AG04449 (cell line): ENCODE data around the gene PAM.

Source experiments
- CTCF ChIA-PET: fragments of 350-600 bp; formaldehyde crosslinking; extraction: SDS; loops from one replicate; lab custom pipeline; 2021; ENCODE audit warnings: antibody characterized with exemption; lab: Yijun Ruan, JAX
- POLR2A ChIA-PET: fragments of 400-600, 350-600 bp; formaldehyde crosslinking; extraction: SDS; loops from one replicate; lab custom pipeline; 2020; ENCODE audit warnings: antibody characterized with exemption, inconsistent platforms; lab: Yijun Ruan, JAX
- DNase-seq: peaks from one replicate; pipeline ENCODE4 v3.0.0-alpha.2; 2010; ENCODE audit warnings: low read depth, low spot score
- H3K4me3 ChIP-seq: 2 replicates; pipeline ENCODE4 v1.5.1; 2011; ENCODE audit warnings: low read depth, mild to moderate bottlenecking, control low read depth, low read length
- CTCF ChIP-seq: IDR thresholded peaks from one replicate; pipeline ENCODE4 v1.5.1; 2011; ENCODE audit warnings: mild to moderate bottlenecking, moderate library complexity, low read length, control low read depth, inconsistent platforms; ENCODE audit not compliant: insufficient read depth; ENCODE audit errors: missing control alignments

The PAM gene

DNA sequence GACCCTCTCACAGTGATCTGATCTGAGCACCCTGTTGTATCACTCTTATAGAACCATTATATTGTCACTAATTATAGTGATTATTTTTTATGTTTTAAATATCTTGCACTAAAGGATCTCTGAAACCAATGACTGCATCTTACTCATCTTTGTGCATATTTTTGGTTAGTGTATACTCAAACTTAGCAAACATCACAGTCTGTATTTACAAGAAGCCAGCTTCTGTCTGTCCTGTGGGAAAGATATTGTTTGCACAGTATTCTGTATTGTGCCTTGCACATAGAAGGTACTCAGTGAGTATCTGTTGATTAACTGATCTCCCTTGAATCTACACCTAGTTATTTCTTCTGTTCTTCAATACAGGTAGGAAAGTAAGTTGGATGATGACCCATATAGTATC, 131.5 kb downstream of the PAM start:
- ChIA-PET POLR2A (no interaction called here), CTCF (no interaction called here)
- TF ChIP-seq CTCF = no peak
- H3K4me3 ChIP-seq = no peak overlapping the region
- no peak for DNase-seq

DNA sequence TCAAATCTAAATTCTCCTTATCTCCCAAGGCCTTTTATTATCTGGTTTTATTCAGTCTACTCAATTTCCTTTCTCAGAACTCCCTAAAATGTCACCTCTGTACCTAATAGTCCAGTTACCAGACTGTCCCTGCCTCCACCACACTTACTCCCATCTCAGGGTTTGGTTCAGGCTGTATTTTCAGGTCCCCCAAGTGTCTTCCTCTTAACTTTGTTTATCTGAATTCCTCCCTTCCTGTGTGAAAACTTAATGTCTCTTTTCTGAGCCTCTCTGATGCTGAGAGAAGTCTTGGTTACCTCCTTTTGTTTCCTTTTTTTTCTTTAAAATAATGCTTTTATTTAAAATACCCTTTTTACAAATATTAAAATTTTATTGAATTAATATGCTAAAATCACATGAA, 133.4 kb downstream of the PAM start:
- POLR2A ChIA-PET = no interaction called here
- no peak overlapping the region for H3K4me3 ChIP-seq
- TF ChIP-seq CTCF = no peak
- no peak for DNase-seq
- CTCF ChIA-PET = no interaction called here

DNA sequence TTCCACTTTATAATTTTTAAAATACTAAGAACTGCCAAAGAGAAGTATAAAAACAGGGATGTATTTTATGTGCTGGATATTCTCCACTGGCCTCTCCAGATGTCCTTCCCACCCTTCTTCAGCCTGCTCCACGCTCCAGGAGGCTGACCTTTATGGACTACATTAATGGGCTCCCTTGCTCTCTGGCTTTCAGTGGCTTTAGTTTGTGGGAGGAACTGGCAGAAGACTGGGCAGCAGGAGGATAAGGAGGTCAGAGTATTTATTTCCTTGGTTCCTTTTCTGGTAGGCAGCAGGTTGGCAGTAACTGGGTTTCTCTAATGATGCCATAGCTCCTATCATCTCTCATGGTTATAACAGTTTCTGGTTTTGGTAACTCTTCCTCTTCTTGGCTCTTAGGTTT, 133.9 kb downstream of the PAM start:
- no peak for TF ChIP-seq CTCF
- ChIA-PET CTCF (no interaction called here), POLR2A (no interaction called here)
- H3K4me3 ChIP-seq = no peak overlapping the region
- no peak for DNase-seq

GRCh38 chr5:102890133-102890532, 135.0 kb downstream of the PAM start:
- TF ChIP-seq CTCF = no peak
- CTCF ChIA-PET = no interaction called here
- no peak overlapping the region for H3K4me3 ChIP-seq
- POLR2A ChIA-PET = no interaction called here
- DNase-seq = no peak

DNA sequence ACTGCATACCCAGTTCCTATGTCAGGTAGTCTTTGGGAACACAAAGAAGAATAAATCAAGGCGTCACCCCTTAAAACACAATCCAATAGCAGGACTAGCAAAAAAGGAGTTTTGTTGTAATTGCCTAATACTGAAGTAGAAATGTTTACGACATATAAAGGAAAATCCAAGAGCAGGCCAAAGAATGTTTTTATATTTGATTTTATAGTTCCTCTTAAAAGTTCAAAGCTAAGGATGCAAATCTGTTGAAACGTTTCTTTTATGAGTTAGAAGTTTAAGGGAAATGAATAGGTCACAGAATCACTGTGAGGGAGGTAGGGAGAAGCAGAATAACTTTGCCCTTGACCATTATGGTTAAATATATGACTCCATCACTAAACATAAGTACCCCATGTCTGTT, 136.1 kb downstream of the PAM start:
- ChIA-PET POLR2A (no interaction called here), CTCF (interaction anchor here (1.0 kb wide), 1 partner anchor 25 kb away, joined by 3 read pairs; no protein-coding TSS in a partner anchor)
- H3K4me3 ChIP-seq = no peak overlapping the region
- DNase-seq = no peak
- TF ChIP-seq CTCF = no peak

- TF ChIP-seq CTCF = no peak
- POLR2A ChIA-PET = no interaction called here
- no peak overlapping the region for H3K4me3 ChIP-seq
- CTCF ChIA-PET = interaction anchor here (0.8 kb wide), 1 partner anchor 28 kb away, joined by 3 read pairs; no protein-coding TSS in a partner anchor
- DNase-seq = no peak
These were observed 138.8 kb downstream of the PAM start for GRCh38 chr5:102893942-102894341.

DNA sequence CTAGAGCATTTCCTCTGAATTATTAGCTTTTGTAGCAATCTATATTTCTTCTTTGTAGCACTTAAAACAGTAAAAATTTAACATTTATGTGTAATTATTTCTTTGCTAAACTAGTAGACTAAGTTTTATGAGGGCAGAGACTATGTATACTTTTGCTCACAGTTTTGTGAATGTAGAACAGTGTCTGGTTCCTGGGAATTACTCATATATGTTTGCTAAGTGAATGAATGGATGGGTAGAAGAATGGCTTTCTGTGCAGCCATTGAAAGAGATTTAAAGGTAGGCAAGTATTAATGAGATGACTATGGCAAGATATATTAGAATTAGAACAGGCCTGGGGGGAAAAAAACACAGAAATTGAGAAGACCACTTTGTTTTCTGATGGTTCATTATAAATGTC, 140.1 kb downstream of the PAM start:
- POLR2A ChIA-PET = no interaction called here
- H3K4me3 ChIP-seq = no peak overlapping the region
- DNase-seq = no peak
- no peak for TF ChIP-seq CTCF
- CTCF ChIA-PET = no interaction called here
